ENCODE data around the gene OR2J2. TPM values are rescaled to one million over a fixed set of nuclear protein-coding genes. Genes with fewer than 3 reads are reported as not detected.

OR2J2 gene
- total and polyA plus RNA-seq, 9 of the 15 experiments (the other 6 are each of a cell fraction or from before 2014, with no cell fraction given): not detected

GRCh38 chr6:29141606-29142005 lies 29.1 kb upstream of the OR2J2 start:
- no TSS peak for BruUV-seq (replicated peaks)
- intact Hi-C loops (cut with micrococcal nuclease): no loop called here
- no peaks in the 10 kb centered on the region for H3K9me1 ChIP-seq (ENCODE audit: control insufficient read depth, insufficient read depth, low read length)
- H3K9ac ChIP-seq (ENCODE audit: insufficient read depth in 1 of 2, low read depth in 2 of 2, low read length in 2 of 2): no peak overlapping the region
- no peaks in the 10 kb centered on the region for H3K4me1 ChIP-seq (replicated peaks in 1 of 2; ENCODE audit: control insufficient read depth in 2 of 2, insufficient read depth in 2 of 2, low read length in 2 of 2)
- H3K4me3 ChIP-seq: no peak overlapping the region
- H3K79me2 ChIP-seq (ENCODE audit: control insufficient read depth, insufficient read depth, low read length): no peaks in the 10 kb centered on the region
- POLR2A ChIA-PET: interaction anchor here (0.6 to 0.8 kb wide), 2 partner anchors 14 to 253 kb away, joined by 3 read pairs; no protein-coding TSS in a partner anchor
- in situ Hi-C loops (cut with MboI): no loop called here
- no peak overlapping the region for H3K27ac ChIP-seq (ENCODE audit: extremely low read depth, low read depth, low read length)
- H2AFZ ChIP-seq (ENCODE audit: low read depth, low read length): no peak overlapping the region
- no peaks in the 10 kb centered on the region for H3K36me3 ChIP-seq (ENCODE audit: control insufficient read depth, insufficient read depth, low read length)
- TF ChIP-seq ESRRA (IDR thresholded peaks at IDR 0.05; ENCODE audit: borderline replicate concordance, low read depth): no peak
- no peak for TF ChIP-seq GTF2B (IDR thresholded peaks at IDR 0.05; ENCODE audit: extremely low read depth, insufficient read length)
- TF ChIP-seq ZNF764 (CRISPR knock-in tag; IDR thresholded peaks at IDR 0.05; ENCODE audit: low read depth): no peak
- no peak for TF ChIP-seq AFF4 (CRISPR knock-in tag; IDR thresholded peaks at IDR 0.05)
- no peak for TF ChIP-seq MAFG (tag; conservative IDR thresholded peaks at IDR 0.05)
- TF ChIP-seq HDAC2 (IDR thresholded peaks at IDR 0.05): no peak
- TF ChIP-seq SAFB2 (IDR thresholded peaks at IDR 0.05; ENCODE audit: borderline replicate concordance, low read depth, low read length, severe bottlenecking): no peak
- TF ChIP-seq RBFOX2 (IDR thresholded peaks at IDR 0.05; ENCODE audit: low read depth, low read length): no peak
- no peak for TF ChIP-seq MCM7 (IDR thresholded peaks at IDR 0.05)
- no peak for TF ChIP-seq XRCC5 (IDR thresholded peaks at IDR 0.05; ENCODE audit: low read depth, low read length)
- TF ChIP-seq CAMTA2 (CRISPR knock-in tag; conservative IDR thresholded peaks at IDR 0.05): no peak
- TF ChIP-seq ATF7 (IDR thresholded peaks at IDR 0.05): no peak
- TF ChIP-seq ZBTB2 (IDR thresholded peaks at IDR 0.05): no peak
- no peak for TF ChIP-seq TAL1 (IDR thresholded peaks at IDR 0.05)
- no peak for TF ChIP-seq NBN (IDR thresholded peaks at IDR 0.05; ENCODE audit: low read depth)
- TF ChIP-seq TARDBP (IDR thresholded peaks at IDR 0.05): no peak
- TF ChIP-seq ZNF232 (CRISPR knock-in tag; IDR thresholded peaks at IDR 0.05): no peak
- TF ChIP-seq CHD4 (IDR thresholded peaks at IDR 0.05; ENCODE audit: insufficient read depth, insufficient replicate concordance, low read depth, low read length, poor library complexity, severe bottlenecking): no peak
- WGBS (ENCODE audit: insufficient coverage, low coverage, missing lambda C conversion rate): 0% methylated on average over 1 of the region's 1 CpG
- no peaks in the 10 kb centered on the region for H3K27me3 ChIP-seq (ENCODE audit: control insufficient read depth in 2 of 2, insufficient read depth in 2 of 2, low read length in 2 of 2)
- FAIRE-seq (no peak), ATAC-seq (no peak), DNase-seq (ENCODE audit: extremely low read depth in 1 of 4, low spot score in 3 of 4) (no peak)
- H4K20me1 ChIP-seq (replicated peaks; ENCODE audit: control insufficient read depth, insufficient read depth, low read length): no peaks in the 10 kb centered on the region
- no peaks in the 10 kb centered on the region for H3K9me3 ChIP-seq (replicated peaks; ENCODE audit: control insufficient read depth, insufficient read depth, low read depth, low read length)
- CTCF ChIA-PET (ENCODE audit: low intra/inter-chr PET ratio): no interaction called here
- H3K4me2 ChIP-seq (ENCODE audit: insufficient read depth, low read length): no peak overlapping the region
